HG02938 (cell line): Measurements from ENCODE around the gene NPAS3.

Experiments
- ATAC-seq: cut with Tn5 transposase; IDR thresholded peaks from one replicate; pipeline ENCODE4 v1.9.1; 2021; ENCODE audit warnings: mild to moderate bottlenecking, moderate library complexity; ENCODE audit not compliant: unreplicated experiment

NPAS3 gene

DNA sequence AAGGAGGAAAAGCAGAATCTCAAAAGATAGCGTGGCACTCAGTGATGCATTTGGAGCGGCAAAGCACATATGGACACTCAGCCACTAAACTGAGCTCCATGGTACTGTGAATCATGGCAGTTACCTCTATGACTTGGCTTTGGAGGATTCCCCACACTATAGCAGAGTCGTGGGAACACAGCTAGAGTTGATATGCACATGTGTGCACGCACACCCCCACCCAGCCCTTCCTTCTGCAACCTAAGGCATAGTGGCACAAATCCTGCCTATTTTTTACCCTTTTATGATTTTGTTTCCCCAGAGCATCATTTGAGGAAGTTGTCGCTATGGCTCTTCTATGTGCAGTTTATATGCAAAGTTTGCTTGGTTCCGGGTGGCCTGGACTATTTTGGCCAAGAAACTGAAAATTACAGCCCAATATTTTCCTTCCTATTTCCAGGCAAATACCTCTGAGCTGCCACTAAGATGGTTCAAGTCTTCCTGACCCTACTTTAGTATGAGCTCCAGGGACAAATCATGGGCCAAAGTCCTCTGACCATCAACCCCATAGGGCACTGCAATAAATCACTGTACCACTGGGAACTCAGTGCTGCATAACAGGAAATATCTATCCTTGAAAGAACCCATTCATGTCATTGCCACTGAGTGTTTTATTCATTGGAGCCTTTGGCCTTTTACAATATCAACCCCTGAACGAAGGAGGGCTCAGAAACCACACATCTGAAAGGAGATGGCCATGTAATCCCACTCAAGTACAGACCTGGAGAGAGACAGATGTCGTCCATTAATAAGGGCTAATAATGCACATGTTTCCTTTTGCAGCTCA is 834.7 kb downstream of the NPAS3 start:
- no peak for ATAC-seq

DNA sequence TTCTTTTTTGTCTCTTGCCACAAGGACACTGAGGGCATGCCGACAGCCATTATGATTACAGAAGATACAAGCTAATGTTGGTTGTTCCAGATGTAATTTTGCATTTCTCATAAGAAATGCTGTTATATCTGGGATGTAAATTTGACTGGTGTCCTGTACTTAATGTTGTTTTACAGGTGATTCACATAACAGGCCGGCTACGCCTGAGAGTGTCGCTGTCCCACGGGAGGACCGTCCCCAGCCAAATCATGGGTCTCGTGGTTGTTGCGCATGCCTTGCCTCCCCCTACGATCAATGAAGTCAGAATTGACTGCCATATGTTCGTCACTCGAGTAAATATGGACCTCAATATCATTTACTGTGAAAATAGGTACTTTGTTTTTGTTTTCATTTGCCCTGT is 835.5 kb downstream of the NPAS3 start:
- no peak for ATAC-seq

- no peak for ATAC-seq
These were observed 836.2 kb downstream of the NPAS3 start for GRCh38 chr14:33774723-33775470.

- ATAC-seq = no peak
These were observed 838.2 kb downstream of the NPAS3 start for GRCh38 chr14:33776871-33777270.

- no peak for ATAC-seq
These were observed 839.0 kb downstream of the NPAS3 start for GRCh38 chr14:33777681-33778080.

DNA sequence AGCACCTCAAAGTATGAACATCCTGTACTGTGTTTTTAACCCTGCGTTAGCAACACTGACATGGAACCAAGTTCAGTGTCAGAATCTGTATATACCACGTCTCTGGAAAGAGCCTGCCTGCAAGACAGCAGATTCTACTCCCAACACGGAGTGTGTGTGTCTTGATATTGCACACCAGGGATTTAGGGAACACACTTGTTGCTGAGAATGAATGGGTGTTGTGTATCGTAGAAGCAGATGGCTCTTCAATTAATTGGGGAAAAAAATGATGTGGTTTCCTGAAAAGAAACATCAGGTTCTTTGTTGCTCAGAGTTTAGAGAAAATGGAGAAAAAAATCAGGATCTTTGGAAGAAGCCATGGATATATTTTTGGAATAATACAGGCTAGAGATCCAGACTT is 841.4 kb downstream of the NPAS3 start:
- no peak for ATAC-seq

DNA sequence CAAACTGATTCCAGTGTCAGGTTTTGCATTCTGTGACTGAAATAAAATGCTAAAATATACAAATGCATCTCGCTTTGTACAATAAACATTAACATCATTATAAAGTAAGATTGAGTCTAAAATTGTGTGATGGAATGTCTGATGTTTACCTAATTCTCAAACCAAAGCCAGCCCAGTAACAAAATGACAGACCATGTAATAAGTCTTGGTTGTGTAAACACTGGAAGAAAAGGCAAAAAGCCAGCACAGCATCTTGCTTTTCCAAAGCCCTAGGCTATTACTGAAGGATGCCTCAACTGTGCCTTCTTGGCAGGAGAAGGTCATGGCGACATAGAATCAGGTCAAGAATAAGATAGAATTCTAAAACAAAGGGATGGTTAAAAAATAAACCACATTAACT is 842.6 kb downstream of the NPAS3 start:
- no peak for ATAC-seq

- ATAC-seq = no peak
These were observed 844.2 kb downstream of the NPAS3 start for GRCh38 chr14:33782923-33783322.

GRCh38 chr14:33786091-33786825 is 847.6 kb downstream of the NPAS3 start:
- ATAC-seq = no peak

- ATAC-seq = no peak
These were observed 849.5 kb downstream of the NPAS3 start for GRCh38 chr14:33788161-33788560.

DNA sequence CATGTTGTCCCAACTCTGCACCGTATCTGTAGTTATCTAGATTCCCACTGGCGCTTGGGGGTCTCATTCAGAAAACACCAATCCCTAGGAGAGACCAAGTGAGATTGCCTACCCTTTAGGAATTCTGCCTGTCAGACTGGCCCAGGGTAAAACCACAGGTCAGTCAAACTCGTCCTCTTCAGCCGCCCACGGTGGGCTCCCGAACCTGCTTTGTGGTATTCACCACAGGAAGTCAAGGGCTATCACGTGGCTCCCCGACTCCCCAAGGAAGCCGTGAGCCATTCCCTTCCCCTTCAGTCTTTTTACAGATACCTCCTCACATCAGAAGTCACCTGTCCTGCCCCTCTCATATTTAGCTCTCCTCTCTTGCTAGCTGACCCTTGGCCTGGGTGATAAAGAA is 852.3 kb downstream of the NPAS3 start:
- ATAC-seq = no peak

GRCh38 chr14:33792009-33792719 is 853.5 kb downstream of the NPAS3 start:
- peak; percentile 64 for ATAC-seq

GRCh38 chr14:33792720-33793368 is 854.2 kb downstream of the NPAS3 start:
- ATAC-seq = peak; percentile 44

DNA sequence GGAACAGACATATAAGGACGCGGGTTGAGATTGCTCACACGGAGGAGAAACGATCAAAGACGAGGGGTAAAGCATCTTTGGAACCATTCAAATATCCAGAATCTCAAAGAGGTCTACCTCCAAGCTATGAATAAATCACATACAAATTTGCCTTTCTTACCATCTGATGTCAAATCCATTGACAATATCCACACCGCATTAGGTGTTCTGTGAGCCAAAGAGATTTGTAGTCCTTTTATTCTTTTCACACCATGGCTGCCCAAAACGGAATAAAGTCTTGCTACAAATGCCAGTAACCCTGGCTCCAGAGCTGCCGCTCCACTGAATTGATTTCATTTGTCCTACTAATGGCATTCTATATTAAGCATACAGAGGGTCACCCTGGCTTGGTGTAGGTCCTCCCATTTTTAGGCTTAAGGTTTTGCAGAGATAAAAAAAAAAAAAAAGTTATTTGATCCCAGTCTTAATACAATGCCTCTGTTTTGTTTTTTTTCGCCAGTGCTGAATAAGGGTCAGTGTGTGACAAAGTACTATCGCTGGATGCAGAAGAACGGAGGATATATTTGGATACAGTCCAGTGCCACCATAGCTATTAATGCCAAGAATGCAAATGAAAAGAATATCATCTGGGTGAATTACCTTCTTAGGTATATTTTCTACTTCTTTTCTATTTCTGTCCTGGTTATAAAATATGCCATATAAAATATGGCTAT is 854.9 kb downstream of the NPAS3 start:
- ATAC-seq = no peak

DNA sequence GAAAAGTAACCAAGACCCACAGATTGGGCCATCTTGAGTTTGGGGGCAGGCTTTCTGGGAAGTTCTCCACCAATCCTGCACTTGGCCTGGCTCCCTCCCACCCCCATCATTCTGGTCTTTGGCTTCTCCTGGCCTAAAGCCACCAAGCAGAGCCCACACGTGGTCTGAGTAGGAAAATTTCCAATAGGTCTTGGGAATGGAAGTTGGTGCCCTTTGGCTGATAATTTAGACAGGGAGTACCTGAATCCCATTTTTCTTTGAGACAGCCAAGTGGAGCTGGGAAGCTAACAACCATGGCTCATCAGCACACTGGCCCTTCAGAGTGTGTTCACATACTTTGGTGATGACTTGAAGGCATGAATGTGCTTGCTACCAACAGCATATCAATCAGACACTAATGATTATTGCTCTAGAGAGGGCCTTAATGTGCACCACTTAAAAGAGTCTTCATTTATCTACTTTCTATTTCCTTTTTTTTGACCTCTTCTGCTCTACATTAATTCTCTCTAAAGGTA is 856.2 kb downstream of the NPAS3 start:
- no peak for ATAC-seq

DNA sequence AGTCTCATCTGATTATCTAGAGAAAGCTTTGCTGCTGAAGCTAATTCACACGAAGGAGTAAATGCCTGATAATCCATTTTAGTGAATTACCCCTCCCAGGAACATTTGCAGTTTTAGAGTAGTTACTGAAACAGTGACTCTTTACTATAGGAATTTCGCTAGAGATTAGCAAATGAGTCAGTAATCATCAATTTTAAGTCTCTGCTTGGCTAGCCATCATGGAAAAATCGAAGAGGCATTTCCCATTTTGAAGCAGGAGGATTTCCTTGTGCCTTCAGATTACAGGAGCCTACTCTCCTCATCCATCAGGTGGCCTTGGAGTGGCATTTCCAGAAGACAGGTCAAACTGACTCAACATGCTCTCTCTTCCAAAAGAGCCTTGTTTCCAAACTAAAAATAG is 857.7 kb downstream of the NPAS3 start:
- no peak for ATAC-seq

DNA sequence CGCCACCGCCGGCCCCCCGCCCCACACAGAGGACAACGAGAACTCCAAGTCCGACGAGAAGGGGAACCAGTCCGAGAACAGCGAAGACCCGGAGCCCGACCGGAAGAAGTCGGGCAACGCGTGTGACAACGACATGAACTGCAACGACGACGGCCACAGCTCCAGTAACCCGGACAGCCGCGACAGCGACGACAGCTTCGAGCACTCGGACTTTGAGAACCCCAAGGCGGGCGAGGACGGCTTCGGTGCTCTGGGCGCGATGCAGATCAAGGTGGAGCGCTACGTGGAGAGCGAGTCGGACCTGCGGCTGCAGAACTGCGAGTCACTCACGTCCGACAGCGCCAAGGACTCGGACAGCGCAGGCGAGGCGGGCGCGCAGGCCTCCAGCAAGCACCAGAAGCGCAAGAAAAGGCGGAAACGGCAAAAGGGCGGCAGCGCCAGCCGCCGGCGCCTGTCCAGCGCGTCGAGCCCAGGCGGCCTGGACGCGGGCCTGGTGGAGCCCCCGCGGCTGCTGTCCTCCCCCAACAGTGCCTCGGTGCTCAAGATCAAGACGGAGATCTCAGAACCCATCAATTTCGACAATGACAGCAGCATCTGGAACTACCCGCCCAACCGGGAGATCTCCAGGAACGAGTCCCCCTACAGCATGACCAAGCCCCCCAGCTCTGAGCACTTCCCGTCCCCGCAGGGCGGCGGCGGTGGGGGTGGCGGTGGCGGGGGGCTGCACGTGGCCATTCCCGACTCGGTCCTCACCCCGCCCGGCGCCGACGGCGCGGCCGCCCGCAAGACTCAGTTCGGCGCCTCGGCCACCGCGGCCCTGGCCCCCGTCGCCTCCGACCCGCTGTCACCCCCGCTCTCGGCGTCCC is 861.3 kb downstream of the NPAS3 start:
- no peak for ATAC-seq

GRCh38 chr14:33800735-33801163 is 862.1 kb downstream of the NPAS3 start:
- no peak for ATAC-seq

DNA sequence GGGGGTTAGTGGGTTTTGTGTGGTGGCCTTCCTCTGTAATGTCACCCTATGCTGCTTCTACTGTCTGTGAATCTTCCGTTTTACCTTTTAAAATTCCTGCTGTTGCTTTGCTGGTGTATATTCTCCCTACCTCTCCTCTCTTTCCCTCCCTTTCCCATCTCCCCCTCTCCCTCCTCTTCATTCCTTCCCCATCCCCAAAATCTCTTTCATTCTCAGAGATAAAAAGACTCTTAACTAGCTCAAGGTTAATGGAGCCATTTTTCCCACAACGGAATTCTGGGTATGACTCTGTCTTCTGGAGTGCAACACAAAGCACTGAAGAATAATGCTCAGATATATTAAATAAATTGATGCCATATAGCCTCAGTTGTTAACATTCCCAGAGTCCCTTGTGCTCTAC is 864.1 kb downstream of the NPAS3 start:
- ATAC-seq = no peak
